Endothelial cell of umbilical vein (primary cell): ENCODE data around the gene CFAP46. TPM values are rescaled to one million over a fixed set of nuclear protein-coding genes. Genes with fewer than 3 reads are reported as not detected.

Experiments used
- BruUV-seq: library from RNA; stranded (reverse); fragments of 400-500 nt; replicated peaks from 2 replicates; lab custom pipeline; 2021; lab: Mats Ljungman, UMichigan
- CTCF ChIA-PET: fragments of 300-600, 350-600 bp; sonication (Branson Sonifier 250); formaldehyde crosslinking; loops from one replicate; lab custom pipeline; 2021; ENCODE audit warnings: antibody characterized with exemption, inconsistent platforms; lab: Charles Lee
- POLR2A ChIA-PET: fragments of 300-600, 350-600 bp; sonication (Branson Sonifier 250); formaldehyde crosslinking; loops from one replicate; lab custom pipeline; 2021; ENCODE audit warnings: antibody characterized with exemption, inconsistent platforms; lab: Charles Lee
- DNase-seq: peaks from one replicate; pipeline ENCODE4 v3.0.0-alpha.2; 2011; ENCODE audit warnings: low read depth, low spot score
- FAIRE-seq: peaks from 2 replicates; lab custom pipeline; 2011; peaks lifted over from hg19 to GRCh38; lab: Jason Lieb, UNC
- H2AFZ ChIP-seq: 2 replicates; pipeline ENCODE4 v1.6.0; 2012; ENCODE audit warnings: low read depth, low read length, control low read depth, inconsistent platforms
- H3K27ac ChIP-seq: 2 replicates; pipeline ENCODE4 v1.5.1; 2011; ENCODE audit warnings: low read depth, mild to moderate bottlenecking, control low read depth, low read length, moderate library complexity; ENCODE audit not compliant: insufficient read depth
- H3K27me3 ChIP-seq, 2 experiments: 2 replicates each; pipeline versions ENCODE4 v1.6.0 to v1.6.1; 2011; ENCODE audit warnings: low read length in 2 of 2, mixed read lengths in 1 of 2; ENCODE audit not compliant: control insufficient read depth in 2 of 2, insufficient read depth in 2 of 2
- H3K36me3 ChIP-seq, 2 experiments: 2 replicates in 1 of 2; 3 replicates in 1 of 2; pipeline ENCODE4 v1.5.1; 2011; ENCODE audit warnings: low read length in 2 of 2, mild to moderate bottlenecking in 1 of 2, moderate library complexity in 1 of 2; ENCODE audit not compliant: control insufficient read depth in 2 of 2, insufficient read depth in 2 of 2; ENCODE audit errors: extremely low read depth in 1 of 2
- H3K4me1 ChIP-seq: 3 replicates; pipeline ENCODE4 v1.5.1; 2011; ENCODE audit warnings: mild to moderate bottlenecking, low read length; ENCODE audit not compliant: control insufficient read depth, insufficient read depth; ENCODE audit errors: extremely low read depth
- H3K4me2 ChIP-seq: 2 replicates; pipeline ENCODE4 v1.6.1; 2011; ENCODE audit warnings: low read length, control low read depth, mixed read lengths; ENCODE audit not compliant: insufficient read depth
- H3K4me3 ChIP-seq, 3 experiments: fragments of 200-600 bp in 1 of 3; sonication (generic), shearing (Covaris generic) in 1 of 3; replicated peaks in 1 of 3; 2 replicates each; pipeline ENCODE4 v1.5.1; 2011 to 2016; ENCODE audit warnings: control low read depth in 3 of 3, low read length in 3 of 3, mild to moderate bottlenecking in 2 of 3, inconsistent platforms in 1 of 3, low read depth in 1 of 3, moderate library complexity in 1 of 3; ENCODE audit not compliant: insufficient read depth in 1 of 3
- H3K79me2 ChIP-seq: 2 replicates; pipeline ENCODE4 v1.6.0; 2012; ENCODE audit warnings: low read length, inconsistent platforms; ENCODE audit not compliant: control insufficient read depth, insufficient read depth
- H3K9ac ChIP-seq: replicated peaks from 2 replicates; pipeline ENCODE3; 2011; ENCODE audit warnings: low read length, control low read depth; ENCODE audit not compliant: insufficient read depth; ENCODE audit errors: extremely low read depth
- H3K9me1 ChIP-seq: replicated peaks from 3 replicates; pipeline ENCODE4 v1.6.0; 2011; ENCODE audit warnings: mild to moderate bottlenecking, low read length; ENCODE audit not compliant: control insufficient read depth, insufficient read depth; ENCODE audit errors: extremely low read depth
- H3K9me3 ChIP-seq: replicated peaks from 2 replicates; pipeline ENCODE4 v1.5.1; 2012; ENCODE audit warnings: low read length, inconsistent platforms; ENCODE audit not compliant: control insufficient read depth, insufficient read depth
- H4K20me1 ChIP-seq: replicated peaks from 2 replicates; pipeline ENCODE3; 2011; ENCODE audit warnings: mild to moderate bottlenecking, low read length; ENCODE audit not compliant: control insufficient read depth, insufficient read depth; ENCODE audit errors: extremely low read depth
- EZH2 ChIP-seq: IDR thresholded peaks from 2 replicates; pipeline ENCODE4 v1.6.1; 2012; ENCODE audit warnings: borderline replicate concordance, low read depth, mild to moderate bottlenecking, moderate library complexity, low read length, inconsistent platforms; ENCODE audit not compliant: severe bottlenecking
- FOS ChIP-seq: IDR thresholded peaks from 2 replicates; pipeline ENCODE4 v1.6.1; 2011; ENCODE audit warnings: mild to moderate bottlenecking, low read length, moderate library complexity, borderline replicate concordance; ENCODE audit not compliant: insufficient read depth
- GATA2 ChIP-seq: IDR thresholded peaks from 2 replicates; pipeline ENCODE4 v1.7.0; 2011; ENCODE audit warnings: low read depth, mild to moderate bottlenecking, moderate library complexity, mixed read lengths, low read length; ENCODE audit not compliant: insufficient read length, insufficient read depth
- JUN ChIP-seq: IDR thresholded peaks from 2 replicates; pipeline ENCODE4 v1.6.1; 2011; ENCODE audit warnings: borderline replicate concordance, low read depth; ENCODE audit not compliant: insufficient read length, insufficient read depth
- MAX ChIP-seq: IDR thresholded peaks from 2 replicates; pipeline ENCODE4 v1.6.1; 2011; ENCODE audit not compliant: insufficient read depth, insufficient read length
- MYC ChIP-seq: IDR thresholded peaks from one replicate; pipeline ENCODE4 v1.6.1; 2011; ENCODE audit warnings: mild to moderate bottlenecking, low read depth, low read length
- POLR2A ChIP-seq: IDR thresholded peaks from 2 replicates; pipeline ENCODE4 v1.6.1; 2012; ENCODE audit warnings: low read depth, mild to moderate bottlenecking, control low read depth, low read length
- POLR2AphosphoS5 ChIP-seq: IDR thresholded peaks from 2 replicates; pipeline ENCODE4 v1.6.1; 2012; ENCODE audit warnings: low read depth, mild to moderate bottlenecking, control low read depth, low read length, moderate library complexity; ENCODE audit not compliant: insufficient read depth
- dilution Hi-C: fragments of 300-500 bp; cut with MboI; formaldehyde crosslinking; loops from one replicate; pipeline ENCODE4 v1.15.0; 2019; ENCODE audit warnings: low sequenced_read_pairs; ENCODE audit not compliant: extremely low pct_ligation_motif_present
- intact Hi-C: fragments of 100-400 bp; cut with micrococcal nuclease; formaldehyde crosslinking; loops from one replicate; pipeline ENCODE4 v1.10.0; 2022
- polyA plus RNA-seq, 4 experiments: library from polyadenylated mRNA; depleted of rRNA in 3 of 4; stranded (reverse) in 3 of 4; unstranded in 1 of 4; fragments of >200 nt; gene quantifications; 2 replicates each; pipeline versions ENCODE4 v1.2.1 to v1.2.3, GENCODE V29; 2011 to 2012; ENCODE audit warnings: missing spikeins in 1 of 4
- total RNA-seq: library from RNA; stranded (reverse); gene quantifications from 2 replicates; pipeline ENCODE4 v1.2.3, GENCODE V29; 2021
- TF ChIP-seq, protein P1 (sequence below), 2 donors: IDR thresholded peaks; 1 replicate in 1 of 2; 2 replicates in 1 of 2; pipeline ENCODE4 v1.5.1; 2011; ENCODE audit warnings: low read length in 2 of 2, mild to moderate bottlenecking in 2 of 2, moderate library complexity in 2 of 2, control low read depth in 1 of 2, inconsistent platforms in 1 of 2, low read depth in 1 of 2; ENCODE audit not compliant: insufficient read depth in 1 of 2; ENCODE audit errors: extremely low read depth in 1 of 2

Gene CFAP46
- total and polyA plus RNA-seq, 2 donors (not counting 3 experiments of a cell fraction or from before 2014, with no cell fraction given), result 0.75 to 0.98 TPM

- no peaks in the 10 kb centered on the region for H3K36me3 ChIP-seq
- FAIRE-seq, result no peak
- TF ChIP-seq MAX (no peak), GATA2 (no peak), JUN (no peak), EZH2 (no peak), POLR2A (no peak), FOS (no peak), POLR2AphosphoS5 (no peak), MYC (no peak)
- TF ChIP-seq, protein P1, sequence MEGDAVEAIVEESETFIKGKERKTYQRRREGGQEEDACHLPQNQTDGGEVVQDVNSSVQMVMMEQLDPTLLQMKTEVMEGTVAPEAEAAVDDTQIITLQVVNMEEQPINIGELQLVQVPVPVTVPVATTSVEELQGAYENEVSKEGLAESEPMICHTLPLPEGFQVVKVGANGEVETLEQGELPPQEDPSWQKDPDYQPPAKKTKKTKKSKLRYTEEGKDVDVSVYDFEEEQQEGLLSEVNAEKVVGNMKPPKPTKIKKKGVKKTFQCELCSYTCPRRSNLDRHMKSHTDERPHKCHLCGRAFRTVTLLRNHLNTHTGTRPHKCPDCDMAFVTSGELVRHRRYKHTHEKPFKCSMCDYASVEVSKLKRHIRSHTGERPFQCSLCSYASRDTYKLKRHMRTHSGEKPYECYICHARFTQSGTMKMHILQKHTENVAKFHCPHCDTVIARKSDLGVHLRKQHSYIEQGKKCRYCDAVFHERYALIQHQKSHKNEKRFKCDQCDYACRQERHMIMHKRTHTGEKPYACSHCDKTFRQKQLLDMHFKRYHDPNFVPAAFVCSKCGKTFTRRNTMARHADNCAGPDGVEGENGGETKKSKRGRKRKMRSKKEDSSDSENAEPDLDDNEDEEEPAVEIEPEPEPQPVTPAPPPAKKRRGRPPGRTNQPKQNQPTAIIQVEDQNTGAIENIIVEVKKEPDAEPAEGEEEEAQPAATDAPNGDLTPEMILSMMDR (IDR thresholded peaks at IDR 0.05; ENCODE audit: extremely low read depth in 1 of 2, insufficient read depth in 1 of 2, low read depth in 1 of 2, low read length in 2 of 2), result no peak
- intact Hi-C loops (no loop called here), dilution Hi-C loops (no loop called here)
- no peaks in the 10 kb centered on the region for H3K9me3 ChIP-seq
- no peak overlapping the region for H3K27ac ChIP-seq
- no peak overlapping the region for H3K4me2 ChIP-seq
- no TSS peak for BruUV-seq
- no peaks in the 10 kb centered on the region for H4K20me1 ChIP-seq
- POLR2A ChIA-PET, result no interaction called here
- H2AFZ ChIP-seq, result no peak overlapping the region
- H3K4me3 ChIP-seq, result no peak overlapping the region
- no peaks in the 10 kb centered on the region for H3K27me3 ChIP-seq
- DNase-seq, result no peak
- CTCF ChIA-PET, result interaction anchor here (1.4 kb wide), 1 partner anchor 12 kb away, joined by 3 read pairs; no protein-coding TSS in a partner anchor
- H3K79me2 ChIP-seq, result no peaks in the 10 kb centered on the region
- H3K4me1 ChIP-seq, result no peaks in the 10 kb centered on the region
- no peak overlapping the region for H3K9ac ChIP-seq
- H3K9me1 ChIP-seq, result no peaks in the 10 kb centered on the region
Observed at GRCh38 chr10:132891368-132891767, 51.0 kb downstream of the CFAP46 start.
